NK-92 treated with Interleukin-12 subunit alpha and Interleukin-12 subunit beta, amount 100 ng/mL, for 24 hours (cell line): Measurements from ENCODE around the gene NFKBIE.
"Not testable (repeated sequence)": the region's sequence is repeated elsewhere in the genome, so short reads cannot be mapped to it uniquely, and the experiment has no call there.

ENCODE experiments used
- DNase-seq: peaks from one replicate; lab custom pipeline; 2025; lab: John Stamatoyannopoulos, UW

The NFKBIE gene

DNA sequence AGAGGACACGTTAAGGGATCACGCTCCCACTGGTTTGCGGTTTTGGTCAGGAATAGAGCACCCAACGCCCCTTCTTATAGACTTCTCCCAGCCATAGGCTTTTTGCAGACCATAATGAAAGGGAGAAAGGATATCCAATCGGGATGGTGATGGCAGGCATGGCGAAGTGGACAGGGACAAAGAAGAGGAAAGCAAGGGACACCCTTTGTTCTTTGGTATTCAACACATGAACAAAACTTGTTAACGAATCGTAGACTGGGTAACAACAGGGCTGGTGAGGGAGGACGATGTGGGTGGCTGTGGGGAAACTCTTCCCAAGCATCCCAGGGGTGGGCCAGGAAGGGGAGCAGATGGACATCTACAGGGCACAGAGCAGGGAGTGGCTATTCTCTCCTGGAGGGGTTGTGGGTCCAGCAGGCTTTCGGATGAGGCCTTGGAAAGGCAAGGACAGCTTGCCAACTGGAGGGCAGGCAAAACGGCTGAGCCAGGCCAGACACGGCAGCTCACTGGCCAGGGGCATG lies 19.9 kb downstream of the NFKBIE start:
- no peak for DNase-seq

DNA sequence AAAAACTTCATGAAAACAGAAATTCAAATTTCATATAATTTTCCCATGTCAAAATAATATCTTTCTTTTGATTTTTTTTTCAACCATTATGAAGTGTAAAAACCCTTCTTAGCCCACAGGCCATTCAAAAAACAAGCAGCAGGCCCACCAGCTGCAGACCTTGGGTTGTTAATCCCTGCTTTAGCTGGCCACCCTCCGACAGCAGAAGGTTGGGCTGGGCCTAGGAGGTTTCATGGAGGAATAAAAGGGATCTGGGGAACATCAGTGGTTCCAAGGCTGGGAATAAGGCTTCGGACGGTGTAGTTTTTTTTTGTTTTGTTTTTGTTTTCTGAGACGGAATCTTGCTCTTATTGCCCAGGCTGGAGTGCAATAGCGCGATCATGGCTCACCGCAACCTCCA lies 22.0 kb downstream of the NFKBIE start:
- no peak for DNase-seq

DNA sequence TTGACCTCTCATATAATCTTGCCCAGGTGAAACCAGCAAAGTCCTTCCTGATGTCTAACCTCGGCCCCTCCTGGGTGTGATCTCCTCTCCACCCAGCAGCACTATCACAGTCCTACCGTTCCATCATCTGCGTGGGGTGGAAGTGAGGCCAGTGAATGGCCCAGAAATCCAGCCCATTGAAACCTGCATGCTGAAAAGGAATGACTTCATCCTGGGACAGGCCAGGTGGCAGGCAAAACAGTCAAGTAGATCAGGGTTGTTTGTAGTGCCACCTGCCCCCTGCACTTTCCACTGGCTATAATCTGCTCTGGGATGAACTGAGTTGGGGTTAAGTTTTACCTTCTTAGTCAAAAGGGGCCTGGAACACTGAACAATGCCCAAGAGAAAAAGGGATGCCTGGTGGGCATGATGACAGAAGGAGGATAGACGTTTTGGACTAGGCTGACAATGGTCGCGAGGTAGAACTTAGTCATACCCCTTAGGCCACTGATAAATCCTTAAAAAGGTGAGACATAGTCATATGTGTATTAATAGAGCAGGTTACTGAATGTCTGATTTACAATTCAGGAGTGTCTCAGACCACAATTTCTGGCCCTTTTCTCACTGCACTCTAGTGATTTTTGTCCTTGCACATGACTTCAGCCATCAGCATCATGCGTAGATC lies 26.5 kb downstream of the NFKBIE start:
- no peak for DNase-seq

DNA sequence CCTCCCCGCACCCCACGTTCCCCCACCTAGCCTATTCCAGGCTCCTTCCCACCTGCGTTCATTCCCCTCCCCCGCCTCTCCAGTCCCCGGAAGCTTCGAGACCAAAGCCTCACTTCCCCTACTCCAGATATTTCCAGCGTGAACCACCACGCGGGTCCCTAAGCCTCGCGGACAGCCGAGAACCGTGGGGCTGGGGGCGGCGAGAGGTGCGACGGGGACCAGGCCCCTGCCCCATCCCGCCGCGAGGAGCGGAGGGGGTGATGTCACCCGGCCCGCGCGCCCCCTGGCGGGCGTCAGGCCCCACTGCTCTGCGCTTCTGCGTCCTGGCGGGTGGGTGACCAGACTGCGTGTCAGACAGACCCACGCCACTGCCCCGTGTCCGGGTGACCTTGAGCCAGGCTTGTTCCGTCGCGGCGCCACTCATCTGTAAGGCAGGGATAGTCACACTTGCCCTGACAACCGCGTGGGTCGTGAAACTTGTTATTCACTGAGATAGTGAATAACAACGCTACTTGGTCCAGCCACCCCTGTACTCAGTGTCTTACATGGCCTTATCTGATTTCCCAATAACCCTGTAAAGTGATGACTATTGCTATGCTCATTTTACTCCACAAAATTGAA lies 27.4 kb downstream of the NFKBIE start:
- peak; percentile 53 for DNase-seq

DNA sequence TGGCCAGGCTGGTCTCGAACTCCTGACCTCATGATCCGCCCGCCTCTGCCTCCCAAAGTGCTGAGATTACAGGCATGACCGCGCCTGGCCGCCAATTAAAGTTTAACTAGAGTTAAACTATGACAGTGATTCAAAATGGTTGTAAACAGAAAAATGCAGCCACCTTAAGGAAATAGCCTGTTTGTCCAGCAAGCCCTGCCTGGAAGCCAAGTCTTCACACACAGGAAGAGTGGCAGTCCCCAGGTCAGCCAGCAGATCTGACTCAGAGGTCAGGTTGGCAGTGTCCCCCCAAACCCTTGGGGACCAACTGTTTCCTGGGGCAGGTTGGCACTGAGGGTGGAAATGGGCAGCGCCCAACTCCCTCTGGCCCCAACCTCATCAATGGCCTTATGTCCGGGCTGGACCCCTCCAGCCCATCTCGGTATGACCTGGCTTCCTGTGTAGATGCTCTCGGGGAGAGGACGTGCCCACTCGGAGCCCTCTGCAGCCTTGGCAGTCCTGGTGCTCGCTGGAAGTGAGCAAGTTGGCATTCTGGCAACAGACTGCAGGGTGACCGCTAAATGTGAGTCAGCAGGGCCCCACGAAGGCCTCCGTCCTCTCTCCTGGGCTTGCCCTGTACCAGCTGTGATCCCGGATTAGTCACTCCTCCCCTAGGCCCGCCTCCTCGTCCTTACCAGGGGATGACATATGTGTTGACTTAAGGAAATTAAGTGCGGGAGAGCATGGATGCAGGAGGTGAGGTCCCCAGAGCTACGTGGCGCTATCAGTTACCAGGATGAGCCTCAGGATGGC lies 28.1 kb downstream of the NFKBIE start:
- peak; percentile 36 for DNase-seq

DNA sequence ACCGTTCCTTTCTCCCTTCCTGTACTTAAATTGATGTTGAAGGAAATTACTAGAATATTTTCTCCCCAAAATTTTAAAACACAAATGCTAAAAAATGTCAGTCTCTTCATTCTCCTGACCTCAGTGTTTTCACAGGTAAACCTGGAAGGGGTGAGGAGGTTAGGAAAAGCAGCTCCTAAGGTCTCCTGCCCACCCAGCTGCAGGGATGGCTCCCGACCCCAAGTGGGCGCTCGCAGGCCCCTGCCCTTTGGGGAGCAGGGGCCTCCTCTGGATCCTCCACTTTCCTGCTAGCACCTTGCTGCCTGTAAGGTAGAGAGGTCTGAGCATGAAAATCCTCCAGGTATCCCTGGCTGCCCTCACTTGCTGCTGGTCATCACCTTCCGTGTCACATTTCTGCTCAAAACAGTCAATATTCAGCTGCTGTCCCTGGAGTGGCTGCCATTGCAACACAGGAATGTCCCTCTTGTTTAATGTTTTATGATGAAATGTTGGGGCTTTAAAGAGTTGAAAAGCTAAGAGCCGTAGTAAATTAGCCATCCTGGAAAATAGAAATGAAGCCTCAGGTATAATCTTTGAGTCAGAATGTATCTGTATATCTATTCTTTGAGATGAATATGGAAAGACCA lies 29.3 kb downstream of the NFKBIE start:
- no peak for DNase-seq

DNA sequence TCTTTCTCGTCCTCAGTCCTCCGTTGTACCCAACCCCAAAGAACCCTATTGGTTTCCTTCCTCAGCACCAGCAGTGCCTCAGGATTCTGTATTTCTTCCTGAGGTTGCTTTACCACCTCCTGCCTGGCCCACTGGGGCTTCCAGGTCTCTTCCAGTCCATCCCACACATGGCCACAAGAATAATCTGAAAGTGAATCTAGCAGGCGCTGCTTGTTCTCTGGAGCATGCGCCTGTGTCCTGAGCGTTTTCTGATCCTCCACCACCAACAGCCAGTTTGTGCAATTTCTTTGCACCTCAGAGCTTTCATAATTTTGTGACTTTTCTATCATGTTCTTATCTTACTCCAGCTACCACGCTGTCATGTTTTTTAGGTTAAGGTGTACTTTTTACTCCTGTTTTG lies 30.1 kb downstream of the NFKBIE start:
- no peak for DNase-seq

DNA sequence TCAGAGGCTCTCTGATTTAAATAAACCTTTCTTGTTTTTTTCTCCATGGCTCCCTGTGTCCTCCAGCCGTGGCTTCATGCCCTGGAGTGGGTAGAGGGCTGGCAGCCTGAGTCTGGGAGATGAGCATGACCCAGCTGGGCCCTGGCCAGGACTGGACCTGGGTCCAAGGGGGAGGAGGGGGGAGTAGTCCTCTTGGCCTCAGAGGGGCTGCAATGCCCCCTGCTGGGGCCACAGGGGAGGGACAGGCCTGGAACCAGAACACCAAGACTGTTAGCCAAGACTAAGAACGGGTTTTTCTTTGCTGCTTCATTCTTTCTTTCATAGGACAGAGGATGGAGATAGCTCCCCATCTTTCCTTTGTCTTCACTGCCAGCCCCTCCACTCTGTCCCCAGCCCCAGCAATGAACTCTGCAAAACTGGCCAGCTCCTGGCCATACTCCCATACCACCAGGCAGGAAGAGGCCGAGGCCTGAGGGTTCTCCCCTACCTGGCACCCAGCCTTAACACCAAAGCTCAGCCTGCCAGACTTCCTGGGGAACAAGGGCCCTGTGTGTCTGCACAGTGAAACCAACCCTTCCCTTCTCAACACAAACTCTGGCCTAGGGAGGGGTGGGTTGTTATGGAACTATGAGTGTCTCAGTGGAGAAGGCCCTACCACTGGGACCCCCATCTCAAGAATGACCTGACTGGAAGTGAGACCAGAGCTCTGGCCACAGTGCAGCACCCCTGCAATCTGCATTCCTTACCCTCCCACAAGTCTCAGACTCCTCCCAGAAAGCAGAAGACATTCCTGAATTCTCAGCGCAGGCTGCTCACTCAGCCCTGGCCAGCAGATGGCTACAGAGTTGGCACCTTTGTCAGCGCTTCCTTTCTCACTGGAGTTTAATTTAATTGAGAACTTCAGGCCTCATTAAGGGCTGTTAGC lies 31.0 kb downstream of the NFKBIE start:
- no peak for DNase-seq

DNA sequence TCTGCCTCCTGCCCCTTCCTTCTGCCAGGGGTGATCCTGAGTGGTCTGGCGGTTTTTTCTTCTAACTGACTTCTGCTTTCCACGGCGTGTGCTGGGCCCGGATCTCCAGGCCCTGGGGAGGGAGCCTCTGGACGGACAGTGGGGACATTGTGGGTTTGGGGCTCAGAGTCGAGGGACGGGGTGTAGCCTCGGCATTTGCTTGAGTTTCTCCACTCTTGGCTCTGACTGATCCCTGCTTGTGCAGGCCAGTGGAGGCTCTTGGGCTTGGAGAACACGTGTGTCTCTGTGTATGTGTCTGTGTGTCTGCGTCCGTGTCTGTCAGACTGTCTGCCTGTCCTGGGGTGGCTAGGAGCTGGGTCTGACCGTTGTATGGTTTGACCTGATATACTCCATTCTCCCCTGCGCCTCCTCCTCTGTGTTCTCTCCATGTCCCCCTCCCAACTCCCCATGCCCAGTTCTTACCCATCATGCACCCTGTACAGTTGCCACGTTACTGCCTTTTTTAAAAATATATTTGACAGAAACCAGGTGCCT lies 31.7 kb downstream of the NFKBIE start:
- no peak for DNase-seq

DNA sequence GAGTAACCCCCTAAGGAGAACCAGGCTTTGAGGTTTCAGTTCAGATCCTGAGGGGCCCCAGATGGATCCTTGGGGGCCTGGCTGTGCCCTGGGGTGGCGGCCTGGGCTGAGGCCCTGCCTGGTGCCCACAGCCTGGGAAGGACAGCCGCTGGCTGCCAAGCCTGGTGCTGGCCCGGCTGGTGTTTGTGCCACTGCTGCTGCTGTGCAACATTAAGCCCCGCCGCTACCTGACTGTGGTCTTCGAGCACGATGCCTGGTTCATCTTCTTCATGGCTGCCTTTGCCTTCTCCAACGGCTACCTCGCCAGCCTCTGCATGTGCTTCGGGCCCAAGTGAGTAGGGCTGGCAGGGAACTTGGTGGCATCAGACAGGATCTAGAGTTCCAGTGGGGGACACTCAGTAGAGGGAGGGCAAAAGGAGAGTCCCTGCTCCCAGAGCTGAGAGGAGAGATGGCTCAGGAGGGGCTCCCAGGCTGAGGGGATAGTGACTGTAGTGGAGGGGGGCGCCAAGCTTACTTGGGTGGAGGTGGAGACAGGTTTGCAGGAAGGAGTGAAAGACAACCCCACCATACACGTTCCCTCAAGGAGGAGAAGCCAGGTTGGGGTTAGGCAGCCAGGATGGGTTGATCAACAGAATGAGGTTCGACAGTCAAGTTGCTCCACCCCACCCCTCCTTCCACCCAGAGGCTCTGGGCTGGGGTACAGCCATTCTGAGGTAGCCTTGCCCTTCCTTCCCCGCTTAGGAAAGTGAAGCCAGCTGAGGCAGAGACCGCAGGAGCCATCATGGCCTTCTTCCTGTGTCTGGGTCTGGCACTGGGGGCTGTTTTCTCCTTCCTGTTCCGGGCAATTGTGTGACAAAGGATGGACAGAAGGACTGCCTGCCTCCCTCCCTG lies 32.4 kb downstream of the NFKBIE start:
- DNase-seq = no peak

DNA sequence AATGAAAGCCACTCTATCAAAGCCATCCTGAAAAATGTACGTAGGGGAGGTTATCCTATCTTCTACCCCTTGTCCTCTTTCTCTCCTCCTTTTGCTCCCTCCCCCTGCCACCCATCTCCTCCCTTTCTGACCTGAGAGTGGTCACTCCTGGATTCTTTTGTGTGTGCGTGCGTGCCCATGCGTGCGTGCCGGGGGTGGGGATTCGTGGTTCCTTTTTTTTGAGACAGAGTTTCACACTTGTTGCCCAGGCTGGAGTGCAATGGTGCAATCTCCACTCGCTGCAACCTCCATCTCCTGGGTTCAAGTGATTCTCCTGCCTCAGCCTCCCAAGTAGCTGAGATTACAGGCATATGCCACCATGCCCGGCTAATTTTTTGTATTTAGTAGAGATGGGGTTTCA lies 33.9 kb downstream of the NFKBIE start:
- DNase-seq = not testable (repeated sequence)

DNA sequence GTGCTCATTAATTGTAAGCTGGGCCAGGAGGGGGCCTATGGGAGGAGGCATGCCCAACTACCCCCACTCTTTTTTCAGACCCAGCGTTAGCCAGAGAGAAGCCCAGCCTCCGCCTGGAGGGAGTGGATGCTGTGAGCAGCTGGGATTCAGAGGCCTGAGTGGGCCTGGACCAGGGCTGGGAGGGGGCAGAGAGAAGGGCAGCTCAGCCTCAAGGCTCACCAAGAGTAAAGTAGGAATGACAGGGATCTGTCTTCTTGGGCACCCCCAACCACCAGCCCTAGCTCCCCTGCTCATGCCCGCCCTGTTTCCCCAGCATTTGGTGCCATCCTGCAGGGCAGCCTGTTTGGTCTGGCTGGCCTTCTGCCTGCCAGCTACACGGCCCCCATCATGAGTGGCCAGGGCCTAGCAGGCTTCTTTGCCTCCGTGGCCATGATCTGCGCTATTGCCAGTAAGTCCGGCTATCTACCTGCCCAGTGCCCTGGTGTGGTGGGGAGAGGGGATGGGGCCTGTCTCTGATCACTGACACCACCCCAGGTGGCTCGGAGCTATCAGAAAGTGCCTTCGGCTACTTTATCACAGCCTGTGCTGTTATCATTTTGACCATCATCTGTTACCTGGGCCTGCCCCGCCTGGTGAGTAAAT lies 35.2 kb downstream of the NFKBIE start:
- DNase-seq = no peak

DNA sequence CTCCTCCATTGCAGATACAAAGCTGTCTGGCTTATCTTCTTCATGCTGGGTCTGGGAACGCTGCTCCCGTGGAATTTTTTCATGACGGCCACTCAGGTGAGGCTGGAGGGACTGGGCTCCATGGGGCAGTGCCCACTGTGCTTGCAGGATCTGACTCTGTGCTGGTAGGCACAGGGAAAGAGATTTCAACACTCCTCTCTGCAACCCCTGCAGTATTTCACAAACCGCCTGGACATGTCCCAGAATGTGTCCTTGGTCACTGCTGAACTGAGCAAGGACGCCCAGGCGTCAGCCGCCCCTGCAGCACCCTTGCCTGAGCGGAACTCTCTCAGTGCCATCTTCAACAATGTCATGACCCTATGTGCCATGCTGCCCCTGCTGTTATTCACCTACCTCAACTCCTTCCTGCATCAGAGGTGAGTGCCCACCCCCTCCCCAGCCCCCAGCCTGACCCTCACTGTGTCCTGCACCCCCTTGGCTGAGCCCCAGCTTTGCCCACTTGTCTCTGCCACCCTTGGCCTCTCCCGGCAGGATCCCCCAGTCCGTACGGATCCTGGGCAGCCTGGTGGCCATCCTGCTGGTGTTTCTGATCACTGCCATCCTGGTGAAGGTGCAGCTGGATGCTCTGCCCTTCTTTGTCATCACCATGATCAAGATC lies 35.8 kb downstream of the NFKBIE start:
- no peak for DNase-seq

DNA sequence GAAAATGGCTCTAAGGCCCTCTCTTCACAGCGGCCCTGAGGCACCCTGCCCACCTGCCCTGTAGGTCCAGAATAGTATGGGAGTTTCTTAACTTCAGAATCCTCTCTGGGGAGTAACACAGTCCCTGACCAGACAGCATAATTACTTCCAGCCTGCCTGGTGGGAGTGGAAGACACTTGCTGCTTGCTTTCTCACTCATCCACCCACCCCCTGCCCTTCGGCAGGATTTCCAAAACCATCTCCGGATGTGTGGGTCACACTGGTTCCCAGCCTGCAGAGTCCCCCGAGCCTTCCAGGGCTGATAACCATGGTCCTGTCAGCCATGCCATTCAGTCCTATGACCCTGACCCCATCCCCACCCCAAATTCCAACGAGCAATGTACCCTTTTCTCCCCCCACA lies 36.5 kb downstream of the NFKBIE start:
- DNase-seq = no peak

DNA sequence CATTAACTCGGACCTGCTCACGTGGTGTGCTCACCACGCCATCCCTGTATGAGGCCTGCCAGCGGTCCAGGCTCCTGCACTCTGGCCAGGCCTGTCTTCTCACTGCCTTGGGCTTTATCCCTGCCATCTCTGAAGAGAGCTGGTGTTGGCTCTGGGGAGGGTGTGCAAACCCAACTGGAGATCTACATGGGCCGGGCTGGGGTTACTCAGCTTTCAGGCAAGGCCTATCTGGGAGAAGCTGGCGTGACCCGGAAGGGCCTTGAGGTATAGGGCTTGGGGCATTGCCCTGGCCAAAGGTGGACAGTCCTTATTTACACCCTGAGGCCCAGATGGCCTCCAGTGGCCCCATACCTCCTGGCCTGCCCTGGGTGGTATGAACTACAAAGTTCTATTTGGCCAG lies 36.9 kb downstream of the NFKBIE start:
- no peak for DNase-seq

DNA sequence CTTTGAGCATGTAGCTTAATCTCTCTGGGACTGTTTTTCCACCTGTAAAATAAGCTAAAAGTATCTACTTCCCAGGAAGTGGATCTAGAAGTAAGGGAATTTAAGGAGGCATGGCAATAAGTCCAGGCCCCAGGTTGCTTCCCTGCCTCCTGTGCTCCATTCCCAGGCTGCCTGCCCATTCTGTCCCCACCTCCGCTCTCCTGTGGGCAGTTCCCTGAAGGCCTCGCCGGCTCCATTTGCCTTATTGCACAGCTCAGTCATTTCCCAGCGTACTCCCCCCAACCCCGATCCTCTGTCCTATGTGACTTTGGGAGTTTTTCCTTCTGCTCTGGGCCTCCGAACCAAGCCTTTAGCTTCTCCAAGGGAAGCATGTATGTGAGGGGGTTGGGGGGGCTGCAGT lies 37.3 kb downstream of the NFKBIE start:
- DNase-seq = no peak

DNA sequence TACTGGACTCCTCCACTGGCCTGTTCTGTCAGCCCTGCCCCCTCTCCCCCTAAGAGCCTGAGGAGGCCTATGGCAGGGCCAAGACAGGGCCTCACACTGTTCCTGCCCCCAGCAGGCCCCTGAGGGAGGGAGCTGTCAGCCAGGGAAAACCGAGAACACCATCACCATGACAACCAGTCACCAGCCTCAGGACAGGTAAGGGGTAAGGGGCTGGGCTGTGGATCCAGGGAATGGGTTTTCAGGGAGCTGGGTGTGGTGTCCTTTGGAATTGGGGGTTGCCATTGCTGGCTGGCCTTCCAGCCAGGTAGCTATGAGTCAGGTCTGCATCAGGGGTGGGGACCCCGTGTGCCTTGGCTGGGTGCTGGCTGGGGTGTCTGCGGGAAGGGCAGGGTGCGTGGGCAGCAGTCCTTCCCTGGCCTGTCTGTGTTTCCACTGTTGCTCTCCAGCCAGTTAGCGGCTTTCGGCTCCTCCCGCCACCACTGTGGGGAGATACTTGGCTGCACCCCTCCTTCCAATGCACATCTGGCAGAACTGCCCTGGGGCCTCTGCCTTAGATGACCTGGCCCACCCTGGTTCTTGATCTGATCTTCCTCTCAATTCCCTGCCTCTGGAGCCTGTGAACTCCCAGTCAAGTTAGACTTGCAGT lies 38.1 kb downstream of the NFKBIE start:
- no peak for DNase-seq

DNA sequence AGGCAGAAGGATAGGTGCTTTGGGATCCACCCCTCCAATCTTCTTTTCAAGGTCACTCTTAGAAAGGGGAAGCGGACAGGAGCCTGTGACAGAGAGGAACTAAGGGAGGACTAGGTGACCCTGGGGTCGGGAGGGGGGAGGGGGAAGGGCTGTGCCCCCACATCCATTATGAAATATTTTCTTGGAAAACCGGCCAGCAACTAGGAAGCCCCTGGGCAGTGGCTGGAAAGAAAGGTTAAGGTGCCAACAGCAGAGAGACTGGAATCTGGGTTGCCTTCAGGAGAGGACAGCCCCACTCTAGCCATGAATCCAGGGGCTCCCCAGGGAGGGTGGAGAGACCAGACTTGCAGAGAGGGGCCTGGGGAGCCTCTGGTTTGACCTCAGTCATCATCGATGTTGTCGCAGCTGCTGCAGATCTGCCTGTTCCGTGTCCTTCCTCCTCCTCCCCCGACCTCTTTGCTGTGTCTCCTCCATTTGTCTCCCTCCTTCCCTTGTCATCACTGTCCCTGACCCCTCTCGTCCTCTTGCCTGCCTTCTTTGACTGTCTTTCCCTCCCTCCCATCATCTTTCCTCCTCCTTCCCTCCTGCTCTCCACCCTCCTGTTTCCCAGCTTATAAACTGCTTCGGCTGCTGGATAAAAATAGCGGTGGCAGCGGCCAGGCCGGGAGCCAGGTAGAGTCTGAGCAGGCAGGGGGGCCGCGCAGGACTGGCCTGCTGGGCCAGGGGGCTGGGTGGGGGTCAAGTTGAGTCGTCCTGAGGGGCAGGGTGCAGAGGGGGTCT lies 38.8 kb downstream of the NFKBIE start:
- no peak for DNase-seq
